GM12892 (cell line): ENCODE data around the gene MIX23.

ENCODE experiments used
- POLR2A ChIP-seq: IDR thresholded peaks from 2 replicates; pipeline ENCODE4 v1.6.1; 2011; ENCODE audit warnings: low read depth, low read length, control low read depth
- POLR2AphosphoS5 ChIP-seq: IDR thresholded peaks from 2 replicates; pipeline ENCODE4 v1.6.1; 2011; ENCODE audit warnings: low read depth, low read length, control low read depth
- TAF1 ChIP-seq: IDR thresholded peaks from 2 replicates; pipeline ENCODE4 v1.6.1; 2011; ENCODE audit warnings: low read depth, mild to moderate bottlenecking, control low read depth, low read length, borderline replicate concordance

DNA sequence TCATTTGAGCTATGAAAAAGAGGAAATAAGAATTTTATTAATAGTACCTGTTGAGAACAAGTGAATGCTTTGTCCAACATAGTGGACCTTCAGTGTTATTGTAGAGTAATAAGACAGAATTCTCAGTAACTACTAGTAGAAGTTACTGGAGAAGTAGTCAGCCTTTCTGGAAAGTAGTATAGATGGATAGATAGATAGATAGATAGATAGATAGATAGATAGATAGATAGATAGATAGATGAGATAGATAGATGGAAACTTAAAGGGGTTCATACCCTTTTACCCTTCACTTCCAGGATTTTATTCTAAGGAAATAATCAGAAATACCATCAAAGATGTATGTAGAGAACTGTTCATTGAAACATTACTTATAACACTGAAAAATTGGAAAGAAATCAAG lies 6.2 kb upstream of the MIX23 start:
- TF ChIP-seq POLR2AphosphoS5 (no peak), POLR2A (no peak), TAF1 (no peak)
